Measurements from ENCODE around the gene NEUROD2.

DNA sequence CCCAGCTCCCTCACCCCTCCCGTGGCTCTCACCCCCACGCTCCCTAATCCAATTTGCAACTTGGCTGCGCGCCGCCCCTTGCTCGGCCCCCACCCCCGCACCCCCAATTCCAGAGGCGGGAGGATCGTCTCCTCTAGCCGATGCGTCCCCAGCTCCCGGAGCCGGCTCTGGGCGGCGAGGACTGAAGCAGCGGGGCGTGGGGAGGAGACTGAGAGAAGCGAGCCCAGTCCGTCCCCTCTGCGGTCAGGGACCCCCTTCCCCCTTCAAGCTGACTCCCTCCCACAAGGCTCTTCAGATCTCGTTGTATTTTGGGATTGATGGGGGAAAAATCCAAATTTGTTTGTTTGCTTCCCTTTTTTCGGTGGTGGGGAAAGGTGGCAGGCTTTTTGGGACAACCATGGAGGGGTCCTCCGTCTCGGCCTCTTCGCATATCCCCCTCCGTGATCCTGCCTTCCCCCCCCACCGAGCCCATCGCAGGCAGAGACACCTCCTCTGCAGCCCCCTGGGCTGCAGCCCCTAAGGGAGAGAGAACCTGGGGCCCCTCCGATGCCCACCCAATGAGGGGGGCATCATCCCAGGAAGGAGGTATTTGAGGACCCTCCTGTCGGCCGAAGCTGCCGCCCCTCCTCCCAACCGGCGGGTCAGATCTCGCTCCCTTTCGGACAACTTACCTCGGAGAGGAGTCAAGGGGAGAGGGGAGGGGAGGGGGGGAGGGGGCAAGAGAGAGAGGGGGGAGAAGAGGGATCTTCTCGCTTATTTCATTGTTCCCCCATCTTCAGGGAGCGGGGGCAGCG lies 466 bp downstream of the NEUROD2 start:
- TF ChIP-seq, protein P1, sequence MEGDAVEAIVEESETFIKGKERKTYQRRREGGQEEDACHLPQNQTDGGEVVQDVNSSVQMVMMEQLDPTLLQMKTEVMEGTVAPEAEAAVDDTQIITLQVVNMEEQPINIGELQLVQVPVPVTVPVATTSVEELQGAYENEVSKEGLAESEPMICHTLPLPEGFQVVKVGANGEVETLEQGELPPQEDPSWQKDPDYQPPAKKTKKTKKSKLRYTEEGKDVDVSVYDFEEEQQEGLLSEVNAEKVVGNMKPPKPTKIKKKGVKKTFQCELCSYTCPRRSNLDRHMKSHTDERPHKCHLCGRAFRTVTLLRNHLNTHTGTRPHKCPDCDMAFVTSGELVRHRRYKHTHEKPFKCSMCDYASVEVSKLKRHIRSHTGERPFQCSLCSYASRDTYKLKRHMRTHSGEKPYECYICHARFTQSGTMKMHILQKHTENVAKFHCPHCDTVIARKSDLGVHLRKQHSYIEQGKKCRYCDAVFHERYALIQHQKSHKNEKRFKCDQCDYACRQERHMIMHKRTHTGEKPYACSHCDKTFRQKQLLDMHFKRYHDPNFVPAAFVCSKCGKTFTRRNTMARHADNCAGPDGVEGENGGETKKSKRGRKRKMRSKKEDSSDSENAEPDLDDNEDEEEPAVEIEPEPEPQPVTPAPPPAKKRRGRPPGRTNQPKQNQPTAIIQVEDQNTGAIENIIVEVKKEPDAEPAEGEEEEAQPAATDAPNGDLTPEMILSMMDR (conservative IDR thresholded peaks at IDR 0.05 in 1 of 2, IDR thresholded peaks at IDR 0.05 in 1 of 2; ENCODE audit: extremely low read depth in 1 of 2, insufficient read depth in 1 of 2, low read depth in 1 of 2, low read length in 2 of 2) = no peak
- peak; percentile 86 for TF ChIP-seq EZH2 (IDR thresholded peaks at IDR 0.05; ENCODE audit: borderline replicate concordance, low read length)

All from mammary epithelial cell (primary cell).